ENCODE measurements around the gene SLC17A9. TPM values are rescaled to one million over a fixed set of nuclear protein-coding genes. Genes with fewer than 3 reads are reported as not detected.

SLC17A9 gene
- total RNA-seq, 5 donors from 2014 or later (not counting 1 experiment from before 2014, with no cell fraction given): 5.3 to 8.8 (median 8.3) TPM

DNA sequence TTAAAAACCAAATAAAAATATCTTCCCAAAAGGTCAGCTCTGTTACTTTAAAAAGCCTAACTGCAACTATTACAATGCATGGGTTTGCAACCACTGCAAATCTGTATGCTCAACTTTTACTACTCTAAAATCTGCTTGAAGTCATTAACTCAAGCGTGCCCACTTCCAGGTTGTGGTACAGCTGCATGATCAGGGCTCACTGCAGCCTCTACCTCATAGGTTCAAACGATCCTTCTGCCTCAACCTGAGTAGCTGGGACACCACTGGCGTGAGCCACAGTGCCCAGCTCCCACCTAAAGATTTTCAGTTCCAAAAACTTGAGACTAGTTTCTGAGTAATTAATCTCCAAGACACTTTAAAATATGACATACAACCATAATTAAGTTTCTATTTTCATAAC lies 34.4 kb upstream of the SLC17A9 start:
- Mint-ChIP-seq H3K27me3 (no peaks in the 10 kb centered on the region), H3K4me3 (peak overlapping the region; percentile 74 to 84 (median 79)), H3K4me1 (peaks cover 90 to 92% (median 91%) of the 10 kb centered on the region in 3 donors), H3K36me3 (peaks cover 11% of the 10 kb centered on the region), H3K9me3 (no peaks in the 10 kb centered on the region), H3K27ac (peak overlapping the region; percentile 89 to 92)
- 5% methylated on average over 3 of the region's 3 CpGs for WGBS (ENCODE audit: insufficient coverage)
- Histone ChIP-seq H3K4me1 (ENCODE audit: control insufficient read depth in 1 of 2, extremely low read depth in 1 of 2, insufficient read depth in 2 of 2, low read length in 2 of 2) (peaks cover 74 to 85% of the 10 kb centered on the region in 2 experiments), H3K4me3 (ENCODE audit: control insufficient read depth in 1 of 2, extremely low read depth in 1 of 2, low read length in 1 of 2) (peak overlapping the region; percentile 9 to 45), H3K27ac (ENCODE audit: low read length) (peak overlapping the region; percentile 64), H3K9me3 (no peaks in the 10 kb centered on the region), H3K27me3 (replicated peaks in 1 of 2; ENCODE audit: control insufficient read depth in 2 of 2, extremely low read depth in 1 of 2, insufficient read depth in 2 of 2, low read length in 1 of 2) (no peaks in the 10 kb centered on the region), H3K36me3 (ENCODE audit: control insufficient read depth in 2 of 2, extremely low read depth in 1 of 2, insufficient read depth in 1 of 2, low read length in 1 of 2) (peaks cover 0 to 12% of the 10 kb centered on the region in 2 donors)
- ATAC-seq (replicated peaks in 1 of 4) (peak; percentile 53 to 63 (median 56)), DNase-seq (peak in 8 of 35 experiments; percentile 14 to 52 (median 37))
- ChIA-PET POLR2A (interaction anchor here in 1 of 2 donors (0.6 to 0.9 kb wide), 2 partner anchors 17 to 18 kb away, joined by 3 to 8 read pairs; no protein-coding TSS in a partner anchor), CTCF (interaction anchor here (1.1 to 2.3 kb wide), 11 partner anchors 9 to 36 kb away, joined by 3 to 11 read pairs (median 5); no protein-coding TSS in a partner anchor)

DNA sequence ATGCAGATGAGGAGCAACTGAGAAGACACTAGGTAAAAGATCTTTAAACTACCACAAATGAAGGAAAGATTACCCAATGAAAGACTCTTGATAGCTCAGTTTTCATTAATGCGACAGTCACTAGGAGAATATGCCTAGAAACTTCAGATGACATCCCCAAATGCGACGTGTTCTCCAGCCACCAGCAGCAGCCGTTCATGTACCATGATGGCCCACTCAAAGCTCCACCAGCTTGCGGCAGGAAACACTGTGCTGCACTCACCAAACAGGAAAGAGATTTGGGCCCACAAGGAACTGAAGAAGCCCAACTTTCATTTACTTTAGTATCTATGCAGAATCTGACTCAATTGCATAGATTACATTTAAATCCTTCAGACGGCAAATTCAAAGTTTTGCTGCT lies 33.7 kb upstream of the SLC17A9 start:
- POLR2A ChIA-PET: interaction anchor here in 1 of 2 donors (0.9 to 1.2 kb wide), 2 partner anchors 16 to 18 kb away, joined by 3 to 4 read pairs; no protein-coding TSS in a partner anchor
- peak overlapping the region; percentile 74 to 84 (median 79) for H3K4me3 Mint-ChIP-seq
- Histone ChIP-seq H3K4me3 (ENCODE audit: control insufficient read depth in 1 of 2, extremely low read depth in 1 of 2, low read length in 1 of 2) (peak overlapping the region; percentile 23 to 53), H3K36me3 (ENCODE audit: control insufficient read depth in 2 of 2, extremely low read depth in 1 of 2, insufficient read depth in 1 of 2, low read length in 1 of 2) (peaks cover 0 to 6% of the 10 kb centered on the region in 2 donors), H3K4me1 (ENCODE audit: control insufficient read depth in 1 of 2, extremely low read depth in 1 of 2, insufficient read depth in 2 of 2, low read length in 2 of 2) (peaks cover 76 to 84% of the 10 kb centered on the region in 2 experiments), H3K27me3 (replicated peaks in 1 of 2; ENCODE audit: control insufficient read depth in 2 of 2, extremely low read depth in 1 of 2, insufficient read depth in 2 of 2, low read length in 1 of 2) (no peaks in the 10 kb centered on the region), H3K27ac (ENCODE audit: low read length) (peak overlapping the region; percentile 64), H3K9me3 (no peaks in the 10 kb centered on the region)
- H3K27me3 Mint-ChIP-seq: no peaks in the 10 kb centered on the region
- peaks cover 89 to 92% (median 92%) of the 10 kb centered on the region in 3 donors for H3K4me1 Mint-ChIP-seq
- H3K9me3 Mint-ChIP-seq: no peaks in the 10 kb centered on the region
- H3K36me3 Mint-ChIP-seq: peaks cover 9% of the 10 kb centered on the region
- DNase-seq (peak in 31 of 35 experiments; percentile 29 to 72 (median 47)), ATAC-seq (replicated peaks in 1 of 4) (peak; percentile 53 to 75 (median 70))
- CTCF ChIA-PET: interaction anchor here (1.1 to 2.3 kb wide), 10 partner anchors 8 to 36 kb away, joined by 3 to 11 read pairs (median 5); no protein-coding TSS in a partner anchor
- H3K27ac Mint-ChIP-seq: peak overlapping the region; percentile 89 to 92
- WGBS (ENCODE audit: insufficient coverage): 0% methylated on average over 5 of the region's 6 CpGs

DNA sequence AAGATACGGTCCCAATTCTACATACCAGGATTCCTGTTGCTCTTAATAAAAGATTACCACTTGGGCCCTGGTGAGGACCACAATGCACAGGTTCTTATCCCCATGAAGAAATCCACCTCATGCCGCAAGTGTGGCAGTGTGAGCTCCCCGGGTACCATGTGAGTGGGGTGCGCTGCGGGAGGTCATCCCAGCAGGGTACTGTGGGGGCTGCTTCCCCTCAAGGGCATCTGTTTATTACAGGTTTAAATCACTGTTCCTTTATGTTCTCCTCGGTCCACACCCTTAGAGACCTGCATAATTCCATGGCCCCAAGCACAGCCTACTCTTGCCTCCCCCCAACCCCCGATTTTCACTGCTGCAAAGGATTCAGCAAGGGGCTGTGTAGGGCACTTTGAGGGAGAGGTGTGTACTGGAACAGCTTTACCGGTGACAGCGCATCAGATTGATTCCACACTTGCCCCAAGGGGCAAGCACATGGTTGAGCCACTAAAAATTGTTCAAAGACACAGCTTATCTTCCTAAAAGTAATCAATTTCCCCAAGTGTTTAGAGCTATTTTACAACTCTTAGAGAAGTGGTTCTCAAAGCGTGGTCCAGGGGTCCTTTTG lies 32.4 kb upstream of the SLC17A9 start:
- WGBS (ENCODE audit: insufficient coverage): 63% methylated on average over 4 of the region's 10 CpGs
- CTCF ChIA-PET: interaction anchor here (0.9 to 1.7 kb wide), 4 partner anchors 12 to 19 kb away, joined by 4 to 12 read pairs (median 7); no protein-coding TSS in a partner anchor
- Mint-ChIP-seq H3K36me3 (peaks cover 3% of the 10 kb centered on the region), H3K4me3 (peak overlapping the region; percentile 74 to 84 (median 79)), H3K4me1 (peaks cover 91 to 93% (median 92%) of the 10 kb centered on the region in 3 donors), H3K27ac (peak overlapping the region; percentile 89 to 92), H3K9me3 (no peaks in the 10 kb centered on the region), H3K27me3 (no peaks in the 10 kb centered on the region)
- ATAC-seq (replicated peaks in 1 of 4) (no peak), DNase-seq (no peak)
- peak overlapping the region; percentile 64 for H3K27ac ChIP-seq (ENCODE audit: low read length)
- H3K4me1 ChIP-seq (ENCODE audit: control insufficient read depth in 1 of 2, extremely low read depth in 1 of 2, insufficient read depth in 2 of 2, low read length in 2 of 2): peaks cover 75 to 85% of the 10 kb centered on the region in 2 experiments
- H3K27me3 ChIP-seq (replicated peaks in 1 of 2; ENCODE audit: control insufficient read depth in 2 of 2, extremely low read depth in 1 of 2, insufficient read depth in 2 of 2, low read length in 1 of 2): no peaks in the 10 kb centered on the region
- no peak overlapping the region for H3K4me3 ChIP-seq (ENCODE audit: control insufficient read depth in 1 of 2, extremely low read depth in 1 of 2, low read length in 1 of 2)
- no peaks in the 10 kb centered on the region for H3K36me3 ChIP-seq (ENCODE audit: control insufficient read depth in 2 of 2, extremely low read depth in 1 of 2, insufficient read depth in 1 of 2, low read length in 1 of 2)
- no peaks in the 10 kb centered on the region for H3K9me3 ChIP-seq
- POLR2A ChIA-PET: interaction anchor here in 1 of 2 donors (0.6 kb wide), 1 partner anchor 268 kb away, joined by 3 read pairs; no protein-coding TSS in a partner anchor

GRCh38 chr20:62921119-62921687 lies 31.3 kb upstream of the SLC17A9 start:
- peak; percentile 35 to 58 (median 38) for ATAC-seq (replicated peaks in 1 of 4)
- Histone ChIP-seq H3K4me3 (ENCODE audit: control insufficient read depth in 1 of 2, extremely low read depth in 1 of 2, low read length in 1 of 2) (no peak overlapping the region), H3K27me3 (replicated peaks in 1 of 2; ENCODE audit: control insufficient read depth in 2 of 2, extremely low read depth in 1 of 2, insufficient read depth in 2 of 2, low read length in 1 of 2) (no peaks in the 10 kb centered on the region), H3K36me3 (ENCODE audit: control insufficient read depth in 2 of 2, extremely low read depth in 1 of 2, insufficient read depth in 1 of 2, low read length in 1 of 2) (no peaks in the 10 kb centered on the region), H3K27ac (ENCODE audit: low read length) (peak overlapping the region; percentile 64), H3K9me3 (no peaks in the 10 kb centered on the region), H3K4me1 (ENCODE audit: control insufficient read depth in 1 of 2, extremely low read depth in 1 of 2, insufficient read depth in 2 of 2, low read length in 2 of 2) (peaks cover 69 to 80% of the 10 kb centered on the region in 2 experiments)
- Mint-ChIP-seq H3K4me3 (peak overlapping the region; percentile 65 to 84 (median 76)), H3K4me1 (peaks cover 84 to 86% (median 84%) of the 10 kb centered on the region in 3 donors), H3K9me3 (no peaks in the 10 kb centered on the region), H3K27ac (peak overlapping the region; percentile 83 to 87), H3K27me3 (no peaks in the 10 kb centered on the region), H3K36me3 (peaks cover 3% of the 10 kb centered on the region)
- ChIA-PET CTCF (interaction anchor here (1.0 to 1.7 kb wide), 3 partner anchors 13 to 17 kb away, joined by 3 to 10 read pairs (median 4); no protein-coding TSS in a partner anchor), POLR2A (no interaction called here)
- 20% methylated on average over 2 of the region's 8 CpGs for WGBS (ENCODE audit: insufficient coverage)
- DNase-seq: peak in 32 of 35 experiments; percentile 32 to 80 (median 50)

DNA sequence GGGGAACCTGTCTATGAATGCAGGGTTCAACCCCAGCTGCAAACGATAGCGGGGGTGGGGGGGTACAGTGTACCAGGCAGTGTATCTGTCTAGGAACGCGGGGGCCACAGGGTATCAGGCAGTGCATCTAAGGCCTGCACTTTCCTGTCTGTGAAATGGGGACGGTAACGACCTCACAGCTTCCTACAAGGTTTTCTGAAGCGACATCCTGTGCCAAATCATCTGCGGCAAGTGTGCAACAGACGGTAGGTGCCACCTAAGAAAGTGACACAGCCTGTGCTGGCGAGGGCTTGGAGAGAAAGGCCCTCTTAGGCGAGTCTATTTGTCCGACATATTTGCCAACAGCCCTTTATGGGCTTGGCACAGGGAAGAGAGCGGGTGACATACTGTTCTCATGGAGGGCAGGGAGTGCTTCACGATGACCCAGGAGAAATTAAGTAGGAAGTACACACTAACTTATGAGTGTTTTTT lies 30.0 kb upstream of the SLC17A9 start:
- Mint-ChIP-seq H3K27ac (peak overlapping the region; percentile 89 to 96), H3K27me3 (no peaks in the 10 kb centered on the region), H3K9me3 (no peaks in the 10 kb centered on the region), H3K4me3 (peak overlapping the region; percentile 81 to 97 (median 95)), H3K36me3 (no peaks in the 10 kb centered on the region), H3K4me1 (peaks cover 79 to 85% (median 83%) of the 10 kb centered on the region in 3 donors)
- ChIA-PET CTCF (no interaction called here), POLR2A (interaction anchor here in 1 of 2 donors (0.6 kb wide), 1 partner anchor 19 kb away, joined by 3 read pairs; no protein-coding TSS in a partner anchor)
- H3K4me1 ChIP-seq (ENCODE audit: control insufficient read depth in 1 of 2, extremely low read depth in 1 of 2, insufficient read depth in 2 of 2, low read length in 2 of 2): peaks cover 61 to 79% of the 10 kb centered on the region in 2 experiments
- DNase-seq (peak in 26 of 35 experiments; percentile 19 to 73 (median 42)), ATAC-seq (replicated peaks in 1 of 4) (peak in 3 of 4 experiments; percentile 5 to 10 (median 6))
- no peaks in the 10 kb centered on the region for H3K36me3 ChIP-seq (ENCODE audit: control insufficient read depth in 2 of 2, extremely low read depth in 1 of 2, insufficient read depth in 1 of 2, low read length in 1 of 2)
- H3K9me3 ChIP-seq: no peaks in the 10 kb centered on the region
- peak overlapping the region; percentile 34 for H3K27ac ChIP-seq (ENCODE audit: low read length)
- peak overlapping the region in 1 of 2 donors; percentile 1 for H3K4me3 ChIP-seq (ENCODE audit: control insufficient read depth in 1 of 2, extremely low read depth in 1 of 2, low read length in 1 of 2)
- no peaks in the 10 kb centered on the region for H3K27me3 ChIP-seq (replicated peaks in 1 of 2; ENCODE audit: control insufficient read depth in 2 of 2, extremely low read depth in 1 of 2, insufficient read depth in 2 of 2, low read length in 1 of 2)
- WGBS (ENCODE audit: insufficient coverage): 5% methylated on average over 10 of the region's 14 CpGs

All from T-cell (primary cell).